Activated naive CD8-positive, alpha-beta T cell treated with anti-CD3 and anti-CD28 coated beads, Interleukin-2, amount 10 ng/mL, durations not matched to agents 7 days and 5 days (primary cell): ENCODE results near the gene CADM3. TPM values are rescaled to one million over a fixed set of nuclear protein-coding genes. Genes with fewer than 3 reads are reported as not detected.

ENCODE experiments used
- ATAC-seq: fragments of 150-1000 bp; cut with Tn5 transposase; one replicate; pipeline ENCODE4 v1.10.0; 2021; ENCODE audit warnings: low read depth, moderate library complexity
- POLR2A ChIA-PET: fragments of 350-600 bp; sonication (Branson Sonifier 250); formaldehyde crosslinking; loops from one replicate; lab custom pipeline; 2021; ENCODE audit warnings: antibody characterized with exemption; lab: Charles Lee
- DNase-seq: peaks from one replicate; pipeline ENCODE4 v3.0.0; 2021
- H3K27ac Mint-ChIP-seq: one replicate; pipeline ENCODE4 v1.8.0; 2022; ENCODE audit warnings: mild to moderate bottlenecking, mixed read lengths
- H3K27me3 Mint-ChIP-seq: one replicate; pipeline ENCODE4 v1.8.0; 2022; ENCODE audit warnings: mild to moderate bottlenecking, moderate library complexity, mixed read lengths
- H3K36me3 Mint-ChIP-seq: one replicate; pipeline ENCODE4 v1.8.0; 2021; ENCODE audit warnings: mild to moderate bottlenecking, mixed read lengths
- H3K4me1 Mint-ChIP-seq: one replicate; pipeline ENCODE4 v1.8.0; 2021; ENCODE audit warnings: mixed read lengths
- H3K4me3 Mint-ChIP-seq: one replicate; pipeline ENCODE4 v1.8.0; 2022; ENCODE audit warnings: mild to moderate bottlenecking, moderate library complexity, mixed read lengths
- H3K9me3 Mint-ChIP-seq: one replicate; pipeline ENCODE4 v1.8.0; 2021; ENCODE audit warnings: mixed read lengths
- total RNA-seq, 2 experiments: library from RNA; stranded (reverse); gene quantifications; one replicate each; pipeline ENCODE4 v1.2.3, GENCODE V29; 2021

CADM3 gene
- total RNA-seq, 2 experiments from 2014 or later = not detected

GRCh38 chr1:159205225-159205624, 33.8 kb downstream of the CADM3 start:
- no peaks in the 10 kb centered on the region for H3K9me3 Mint-ChIP-seq
- peaks cover 6% of the 10 kb centered on the region for H3K4me1 Mint-ChIP-seq
- H3K27ac Mint-ChIP-seq = peak overlapping the region; percentile 37
- no peak overlapping the region for H3K4me3 Mint-ChIP-seq
- H3K36me3 Mint-ChIP-seq = no peaks in the 10 kb centered on the region
- peaks cover 37% of the 10 kb centered on the region for H3K27me3 Mint-ChIP-seq
- ATAC-seq = no peak
- POLR2A ChIA-PET = no interaction called here
- no peak for DNase-seq

- ATAC-seq (no peak), DNase-seq (no peak)
- Mint-ChIP-seq H3K36me3 (no peaks in the 10 kb centered on the region), H3K9me3 (no peaks in the 10 kb centered on the region), H3K4me3 (no peak overlapping the region), H3K27ac (no peak overlapping the region), H3K4me1 (peaks cover 3% of the 10 kb centered on the region), H3K27me3 (peaks cover 40% of the 10 kb centered on the region)
- POLR2A ChIA-PET = no interaction called here
Observed at GRCh38 chr1:159206110-159206509, 34.7 kb downstream of the CADM3 start.

GRCh38 chr1:159207080-159207479, 35.7 kb downstream of the CADM3 start:
- Mint-ChIP-seq H3K36me3 (no peaks in the 10 kb centered on the region), H3K27ac (no peak overlapping the region), H3K9me3 (no peaks in the 10 kb centered on the region), H3K4me3 (no peak overlapping the region), H3K27me3 (peaks cover 39% of the 10 kb centered on the region), H3K4me1 (no peaks in the 10 kb centered on the region)
- ATAC-seq (no peak), DNase-seq (no peak)
- POLR2A ChIA-PET = no interaction called here

GRCh38 chr1:159207774-159208173, 36.4 kb downstream of the CADM3 start:
- no peak for ATAC-seq
- H3K27ac Mint-ChIP-seq = no peak overlapping the region
- no peak overlapping the region for H3K4me3 Mint-ChIP-seq
- no peaks in the 10 kb centered on the region for H3K36me3 Mint-ChIP-seq
- H3K27me3 Mint-ChIP-seq = peaks cover 35% of the 10 kb centered on the region
- no peaks in the 10 kb centered on the region for H3K9me3 Mint-ChIP-seq
- DNase-seq = no peak
- H3K4me1 Mint-ChIP-seq = no peaks in the 10 kb centered on the region
- POLR2A ChIA-PET = no interaction called here

GRCh38 chr1:159208175-159208825, 36.9 kb downstream of the CADM3 start:
- Mint-ChIP-seq H3K27ac (no peak overlapping the region), H3K9me3 (no peaks in the 10 kb centered on the region), H3K4me1 (no peaks in the 10 kb centered on the region), H3K27me3 (peaks cover 35% of the 10 kb centered on the region), H3K4me3 (no peak overlapping the region), H3K36me3 (no peaks in the 10 kb centered on the region)
- POLR2A ChIA-PET = no interaction called here
- ATAC-seq (no peak), DNase-seq (no peak)

- Mint-ChIP-seq H3K4me3 (no peak overlapping the region), H3K27me3 (peaks cover 37% of the 10 kb centered on the region), H3K27ac (no peak overlapping the region), H3K9me3 (no peaks in the 10 kb centered on the region), H3K36me3 (no peaks in the 10 kb centered on the region), H3K4me1 (no peaks in the 10 kb centered on the region)
- POLR2A ChIA-PET = no interaction called here
- ATAC-seq (no peak), DNase-seq (no peak)
Observed at GRCh38 chr1:159209061-159209460, 37.6 kb downstream of the CADM3 start.

- Mint-ChIP-seq H3K27ac (no peak overlapping the region), H3K4me3 (no peak overlapping the region), H3K9me3 (no peaks in the 10 kb centered on the region), H3K4me1 (no peaks in the 10 kb centered on the region), H3K36me3 (no peaks in the 10 kb centered on the region), H3K27me3 (peaks cover 39% of the 10 kb centered on the region)
- ATAC-seq (no peak), DNase-seq (peak; percentile 55)
- POLR2A ChIA-PET = no interaction called here
Observed at GRCh38 chr1:159211331-159212136, 40.1 kb downstream of the CADM3 start.

- POLR2A ChIA-PET = no interaction called here
- Mint-ChIP-seq H3K4me3 (no peak overlapping the region), H3K27me3 (peaks cover 36% of the 10 kb centered on the region), H3K27ac (no peak overlapping the region), H3K36me3 (no peaks in the 10 kb centered on the region), H3K4me1 (no peaks in the 10 kb centered on the region), H3K9me3 (no peaks in the 10 kb centered on the region)
- no peak for ATAC-seq
- DNase-seq = no peak
Observed at GRCh38 chr1:159212596-159212995, 41.2 kb downstream of the CADM3 start.

GRCh38 chr1:159214149-159214760, 42.8 kb downstream of the CADM3 start:
- ATAC-seq = no peak
- Mint-ChIP-seq H3K27ac (no peak overlapping the region), H3K4me3 (no peak overlapping the region), H3K36me3 (no peaks in the 10 kb centered on the region), H3K27me3 (peaks cover 26% of the 10 kb centered on the region), H3K9me3 (no peaks in the 10 kb centered on the region), H3K4me1 (no peaks in the 10 kb centered on the region)
- no peak for DNase-seq
- POLR2A ChIA-PET = no interaction called here

- Mint-ChIP-seq H3K4me3 (no peak overlapping the region), H3K4me1 (no peaks in the 10 kb centered on the region), H3K27me3 (peaks cover 6% of the 10 kb centered on the region), H3K36me3 (no peaks in the 10 kb centered on the region), H3K9me3 (no peaks in the 10 kb centered on the region), H3K27ac (no peak overlapping the region)
- ATAC-seq (no peak), DNase-seq (no peak)
- POLR2A ChIA-PET = no interaction called here
Observed at GRCh38 chr1:159218649-159219636, 47.5 kb downstream of the CADM3 start.

GRCh38 chr1:159222075-159222865, 50.9 kb downstream of the CADM3 start:
- H3K4me3 Mint-ChIP-seq = no peak overlapping the region
- ATAC-seq (no peak), DNase-seq (no peak)
- H3K36me3 Mint-ChIP-seq = no peaks in the 10 kb centered on the region
- no peaks in the 10 kb centered on the region for H3K9me3 Mint-ChIP-seq
- no peak overlapping the region for H3K27ac Mint-ChIP-seq
- peaks cover 6% of the 10 kb centered on the region for H3K27me3 Mint-ChIP-seq
- no peaks in the 10 kb centered on the region for H3K4me1 Mint-ChIP-seq
- POLR2A ChIA-PET = no interaction called here

GRCh38 chr1:159223004-159223403, 51.6 kb downstream of the CADM3 start:
- no peak overlapping the region for H3K27ac Mint-ChIP-seq
- H3K27me3 Mint-ChIP-seq = peaks cover 6% of the 10 kb centered on the region
- H3K9me3 Mint-ChIP-seq = no peaks in the 10 kb centered on the region
- POLR2A ChIA-PET = no interaction called here
- no peak overlapping the region for H3K4me3 Mint-ChIP-seq
- no peaks in the 10 kb centered on the region for H3K4me1 Mint-ChIP-seq
- DNase-seq (no peak), ATAC-seq (no peak)
- no peaks in the 10 kb centered on the region for H3K36me3 Mint-ChIP-seq
